ENCODE results near the gene MMP2.

Gene MMP2

DNA sequence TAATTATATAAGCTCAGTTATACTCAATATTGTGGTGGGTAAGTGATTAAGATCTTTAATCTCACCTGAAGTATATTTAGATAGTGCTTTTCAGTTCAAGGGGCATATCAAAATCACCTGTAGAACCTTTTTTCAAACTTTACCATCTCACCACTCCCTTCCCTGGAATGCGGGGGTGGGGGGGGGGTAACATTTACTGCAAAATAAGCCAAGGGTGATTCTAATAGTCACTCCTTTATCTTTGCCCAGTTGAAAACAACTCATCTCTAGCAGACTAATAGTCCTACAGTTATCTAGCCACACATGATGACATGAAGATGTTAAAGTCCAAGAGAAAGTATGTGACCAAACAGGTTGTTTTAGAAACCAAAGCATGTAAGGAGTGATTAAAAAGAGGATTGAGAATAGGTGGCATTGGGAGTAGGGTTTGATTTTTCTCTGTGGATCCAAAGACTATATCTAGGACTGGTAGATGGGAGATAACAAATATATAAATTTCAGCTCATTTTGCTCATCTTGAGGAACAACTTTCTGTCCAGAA is 51.4 kb downstream of the MMP2 start:
- Histone ChIP-seq H2BK120ac (ENCODE audit: low read depth, low read length) (no peak overlapping the region), H3K79me1 (ENCODE audit: low read length) (no peaks in the 10 kb centered on the region), H2AK5ac (ENCODE audit: low read length) (no peak overlapping the region), H3K9ac (ENCODE audit: low read length) (no peak overlapping the region), H2BK5ac (ENCODE audit: low read length) (no peak overlapping the region), H3K36me3 (ENCODE audit: control insufficient read depth, insufficient read depth, low read length) (no peaks in the 10 kb centered on the region), H3K4me3 (ENCODE audit: low read length) (no peak overlapping the region), H4K5ac (ENCODE audit: low read length) (no peak overlapping the region), H3K23ac (ENCODE audit: low read length) (no peak overlapping the region), H3K4ac (ENCODE audit: low read depth, low read length) (no peak overlapping the region), H3K27me3 (ENCODE audit: insufficient read depth, low read length, poor library complexity) (no peaks in the 10 kb centered on the region), H3K4me2 (ENCODE audit: low read length) (no peak overlapping the region), H3K4me1 (ENCODE audit: control insufficient read depth, low read depth, low read length) (no peaks in the 10 kb centered on the region), H3K27ac (ENCODE audit: low read depth, low read length) (no peak overlapping the region), H3K18ac (ENCODE audit: low read length) (no peak overlapping the region), H2BK15ac (replicated peaks; ENCODE audit: low read depth) (no peak overlapping the region), H3K79me2 (ENCODE audit: control insufficient read depth, insufficient read depth, low read length) (no peaks in the 10 kb centered on the region), H4K8ac (ENCODE audit: low read depth, low read length) (no peak overlapping the region), H3K56ac (ENCODE audit: low read length) (no peak overlapping the region)
- DNase-seq, result no peak
- WGBS (ENCODE audit: extremely low coverage, insufficient coverage, low lambda C conversion rate), result no CpG with 5 or more reads among the region's 1 CpG

DNA sequence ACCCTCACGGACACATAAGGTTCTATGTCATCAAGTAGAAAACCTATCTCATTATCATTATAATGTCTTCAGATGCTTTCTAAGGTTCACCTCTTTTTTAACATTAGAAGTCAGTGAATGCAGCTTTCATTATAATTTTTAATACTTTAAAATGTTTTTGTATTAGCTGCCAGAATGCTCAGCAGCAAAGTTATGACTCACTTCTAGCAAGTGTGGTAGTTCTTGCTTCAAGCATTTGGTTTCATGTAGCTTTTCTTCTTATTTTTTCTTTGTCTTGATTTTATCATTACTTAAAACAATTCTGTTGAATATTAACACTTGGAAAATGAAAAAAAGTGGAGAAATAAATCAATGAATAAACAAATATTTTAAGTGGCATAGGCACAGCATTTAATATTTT is 53.2 kb downstream of the MMP2 start:
- H3K79me2 ChIP-seq (ENCODE audit: control insufficient read depth, insufficient read depth, low read length), result no peaks in the 10 kb centered on the region

DNA sequence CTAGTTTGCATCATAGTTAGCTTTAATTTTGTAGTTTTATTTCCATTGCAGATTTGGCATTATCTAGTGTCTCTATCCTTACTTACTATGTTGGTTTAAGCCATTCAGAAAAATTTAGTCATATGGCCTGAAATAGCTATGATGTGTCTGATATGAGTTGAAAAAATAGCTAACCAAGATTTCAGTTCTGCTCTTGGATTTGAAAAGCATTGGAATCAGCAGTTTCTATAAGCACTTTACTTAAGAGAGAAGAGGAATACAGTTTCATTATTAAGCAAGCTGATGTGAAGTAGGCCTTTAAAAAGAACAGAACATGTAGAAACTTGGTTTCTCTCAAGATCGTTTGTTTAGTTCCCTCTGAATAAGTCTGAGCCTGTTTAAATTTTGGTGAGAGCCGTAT is 55.8 kb downstream of the MMP2 start:
- Histone ChIP-seq H2BK120ac (ENCODE audit: low read depth, low read length) (no peak overlapping the region), H2BK15ac (replicated peaks; ENCODE audit: low read depth) (no peak overlapping the region), H3K27ac (ENCODE audit: low read depth, low read length) (no peak overlapping the region), H3K56ac (ENCODE audit: low read length) (no peak overlapping the region), H3K79me1 (ENCODE audit: low read length) (no peaks in the 10 kb centered on the region), H4K8ac (ENCODE audit: low read depth, low read length) (no peak overlapping the region), H3K27me3 (ENCODE audit: insufficient read depth, low read length, poor library complexity) (no peaks in the 10 kb centered on the region), H3K9ac (ENCODE audit: low read length) (no peak overlapping the region), H3K4me3 (ENCODE audit: low read length) (no peak overlapping the region), H3K23ac (ENCODE audit: low read length) (no peak overlapping the region), H4K5ac (ENCODE audit: low read length) (no peak overlapping the region), H3K79me2 (ENCODE audit: control insufficient read depth, insufficient read depth, low read length) (no peaks in the 10 kb centered on the region), H3K4me1 (ENCODE audit: control insufficient read depth, low read depth, low read length) (no peaks in the 10 kb centered on the region), H3K36me3 (ENCODE audit: control insufficient read depth, insufficient read depth, low read length) (no peaks in the 10 kb centered on the region), H2AK5ac (ENCODE audit: low read length) (no peak overlapping the region), H3K4me2 (ENCODE audit: low read length) (no peak overlapping the region), H3K4ac (ENCODE audit: low read depth, low read length) (no peak overlapping the region), H3K18ac (ENCODE audit: low read length) (no peak overlapping the region), H2BK5ac (ENCODE audit: low read length) (no peak overlapping the region)
- WGBS (ENCODE audit: extremely low coverage, insufficient coverage, low lambda C conversion rate), result no CpG with 5 or more reads among the region's 2 CpGs
- DNase-seq, result no peak

More for the DNA sequence above, 53.2 kb downstream of the MMP2 start:
- Histone ChIP-seq H2BK5ac (ENCODE audit: low read length) (no peak overlapping the region), H2BK120ac (ENCODE audit: low read depth, low read length) (no peak overlapping the region), H3K4me2 (ENCODE audit: low read length) (no peak overlapping the region), H3K9ac (ENCODE audit: low read length) (no peak overlapping the region), H3K36me3 (ENCODE audit: control insufficient read depth, insufficient read depth, low read length) (no peaks in the 10 kb centered on the region), H3K4me1 (ENCODE audit: control insufficient read depth, low read depth, low read length) (no peaks in the 10 kb centered on the region), H3K23ac (ENCODE audit: low read length) (no peak overlapping the region), H3K79me1 (ENCODE audit: low read length) (no peaks in the 10 kb centered on the region), H2BK15ac (replicated peaks; ENCODE audit: low read depth) (no peak overlapping the region), H3K4me3 (ENCODE audit: low read length) (no peak overlapping the region), H4K5ac (ENCODE audit: low read length) (no peak overlapping the region), H3K4ac (ENCODE audit: low read depth, low read length) (no peak overlapping the region), H4K8ac (ENCODE audit: low read depth, low read length) (no peak overlapping the region), H3K18ac (ENCODE audit: low read length) (no peak overlapping the region), H2AK5ac (ENCODE audit: low read length) (no peak overlapping the region), H3K27me3 (ENCODE audit: insufficient read depth, low read length, poor library complexity) (no peaks in the 10 kb centered on the region), H3K56ac (ENCODE audit: low read length) (no peak overlapping the region), H3K27ac (ENCODE audit: low read depth, low read length) (no peak overlapping the region)
- WGBS (ENCODE audit: extremely low coverage, insufficient coverage, low lambda C conversion rate), result no CpG with 5 or more reads among the region's 1 CpG
- DNase-seq, result no peak

DNA sequence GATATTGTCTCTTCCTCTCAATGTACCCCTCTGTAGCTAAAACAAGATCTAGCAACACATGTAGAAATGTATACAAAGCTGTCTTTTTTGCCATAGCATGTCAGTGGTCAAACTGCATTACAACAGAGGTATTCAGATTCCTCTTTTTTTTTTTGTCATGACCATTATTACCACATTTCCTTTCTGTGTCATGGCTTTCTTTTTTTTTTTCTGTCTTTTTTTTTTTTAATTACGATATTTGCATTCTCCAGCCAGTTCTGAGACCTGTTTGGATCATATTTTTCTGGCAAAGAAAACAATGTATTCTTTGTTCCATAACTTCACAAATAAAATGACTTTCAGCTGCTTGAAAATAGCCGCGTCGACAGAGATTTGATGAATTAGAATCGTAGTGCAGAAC is 60.1 kb downstream of the MMP2 start:
- H2BK15ac ChIP-seq (replicated peaks; ENCODE audit: low read depth), result no peak overlapping the region
- no peaks in the 10 kb centered on the region for H3K27me3 ChIP-seq (ENCODE audit: insufficient read depth, low read length, poor library complexity)
- H3K79me1 ChIP-seq (ENCODE audit: low read length), result no peaks in the 10 kb centered on the region
- no peak overlapping the region for H2BK5ac ChIP-seq (ENCODE audit: low read length)
- H3K79me2 ChIP-seq (ENCODE audit: control insufficient read depth, insufficient read depth, low read length), result no peaks in the 10 kb centered on the region
- H2BK120ac ChIP-seq (ENCODE audit: low read depth, low read length), result no peak overlapping the region
- H3K9ac ChIP-seq (ENCODE audit: low read length), result no peak overlapping the region
- no peak overlapping the region for H4K8ac ChIP-seq (ENCODE audit: low read depth, low read length)
- H3K18ac ChIP-seq (ENCODE audit: low read length), result no peak overlapping the region
- DNase-seq, result no peak
- no peak overlapping the region for H4K5ac ChIP-seq (ENCODE audit: low read length)
- H3K4me1 ChIP-seq (ENCODE audit: control insufficient read depth, low read depth, low read length), result no peaks in the 10 kb centered on the region
- H2AK5ac ChIP-seq (ENCODE audit: low read length), result no peak overlapping the region
- WGBS (ENCODE audit: extremely low coverage, insufficient coverage, low lambda C conversion rate), result no CpG with 5 or more reads among the region's 5 CpGs
- H3K4me3 ChIP-seq (ENCODE audit: low read length), result no peak overlapping the region
- H3K4me2 ChIP-seq (ENCODE audit: low read length), result no peak overlapping the region
- no peak overlapping the region for H3K27ac ChIP-seq (ENCODE audit: low read depth, low read length)
- H3K23ac ChIP-seq (ENCODE audit: low read length), result no peak overlapping the region
- no peak overlapping the region for H3K4ac ChIP-seq (ENCODE audit: low read depth, low read length)
- H3K36me3 ChIP-seq (ENCODE audit: control insufficient read depth, insufficient read depth, low read length), result no peaks in the 10 kb centered on the region
- H3K56ac ChIP-seq (ENCODE audit: low read length), result no peak overlapping the region

DNA sequence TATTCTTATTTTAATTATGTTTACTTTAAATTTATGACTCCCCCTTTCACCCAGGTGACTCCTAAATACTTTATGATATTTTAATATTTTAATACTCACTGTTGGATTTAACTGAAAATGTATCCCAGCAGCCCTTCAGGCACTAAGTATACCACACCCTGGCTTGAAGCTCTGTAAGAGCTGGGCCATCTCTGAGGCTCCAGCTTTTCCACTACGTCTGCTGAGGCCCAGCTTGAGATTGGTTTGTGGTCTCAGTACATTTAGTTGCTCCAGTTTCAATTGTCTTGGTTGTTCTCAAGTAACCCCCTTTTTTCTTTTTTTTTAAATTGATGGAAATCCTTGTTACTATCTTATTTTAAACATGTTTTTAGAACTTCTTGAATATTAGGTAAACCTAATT is 60.5 kb downstream of the MMP2 start:
- no peaks in the 10 kb centered on the region for H3K36me3 ChIP-seq (ENCODE audit: control insufficient read depth, insufficient read depth, low read length)
- H2BK120ac ChIP-seq (ENCODE audit: low read depth, low read length), result no peak overlapping the region
- H3K56ac ChIP-seq (ENCODE audit: low read length), result no peak overlapping the region
- H2BK15ac ChIP-seq (replicated peaks; ENCODE audit: low read depth), result no peak overlapping the region
- H3K4me3 ChIP-seq (ENCODE audit: low read length), result no peak overlapping the region
- H3K27ac ChIP-seq (ENCODE audit: low read depth, low read length), result no peak overlapping the region
- H3K79me1 ChIP-seq (ENCODE audit: low read length), result no peaks in the 10 kb centered on the region
- H3K4me1 ChIP-seq (ENCODE audit: control insufficient read depth, low read depth, low read length), result no peaks in the 10 kb centered on the region
- no peak overlapping the region for H4K5ac ChIP-seq (ENCODE audit: low read length)
- no peaks in the 10 kb centered on the region for H3K27me3 ChIP-seq (ENCODE audit: insufficient read depth, low read length, poor library complexity)
- no peak overlapping the region for H3K4me2 ChIP-seq (ENCODE audit: low read length)
- H3K9ac ChIP-seq (ENCODE audit: low read length), result no peak overlapping the region
- no peak overlapping the region for H4K8ac ChIP-seq (ENCODE audit: low read depth, low read length)
- no peak overlapping the region for H2AK5ac ChIP-seq (ENCODE audit: low read length)
- H3K23ac ChIP-seq (ENCODE audit: low read length), result no peak overlapping the region
- DNase-seq, result no peak
- no CpG with 5 or more reads among the region's 1 CpG for WGBS (ENCODE audit: extremely low coverage, insufficient coverage, low lambda C conversion rate)
- no peak overlapping the region for H3K18ac ChIP-seq (ENCODE audit: low read length)
- H3K79me2 ChIP-seq (ENCODE audit: control insufficient read depth, insufficient read depth, low read length), result no peaks in the 10 kb centered on the region
- no peak overlapping the region for H3K4ac ChIP-seq (ENCODE audit: low read depth, low read length)
- no peak overlapping the region for H2BK5ac ChIP-seq (ENCODE audit: low read length)

DNA sequence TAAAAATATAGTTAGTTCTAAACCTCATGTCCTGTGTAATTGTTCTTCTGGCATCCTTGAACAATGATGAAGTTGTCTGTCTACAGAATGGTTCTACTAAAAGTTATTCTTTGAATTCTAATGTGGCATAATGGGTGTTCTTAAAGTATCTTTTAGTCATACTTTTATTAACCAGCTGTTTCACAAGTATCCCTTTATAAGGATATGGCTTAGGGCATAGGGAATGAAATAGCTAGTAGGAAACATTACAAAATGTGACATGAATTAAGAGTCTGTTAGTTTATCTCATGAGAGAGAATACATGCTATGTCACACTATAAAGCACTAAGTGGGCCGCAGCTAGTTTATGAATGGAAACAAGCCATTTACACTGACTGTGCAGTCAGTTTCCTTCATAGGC is 61.2 kb downstream of the MMP2 start:
- no peak overlapping the region for H2AK5ac ChIP-seq (ENCODE audit: low read length)
- no peak overlapping the region for H3K56ac ChIP-seq (ENCODE audit: low read length)
- H3K4me1 ChIP-seq (ENCODE audit: control insufficient read depth, low read depth, low read length), result no peaks in the 10 kb centered on the region
- H4K8ac ChIP-seq (ENCODE audit: low read depth, low read length), result no peak overlapping the region
- no peak overlapping the region for H3K4ac ChIP-seq (ENCODE audit: low read depth, low read length)
- no peak overlapping the region for H3K4me2 ChIP-seq (ENCODE audit: low read length)
- H3K9ac ChIP-seq (ENCODE audit: low read length), result no peak overlapping the region
- H2BK15ac ChIP-seq (replicated peaks; ENCODE audit: low read depth), result no peak overlapping the region
- no peak overlapping the region for H3K18ac ChIP-seq (ENCODE audit: low read length)
- H3K79me1 ChIP-seq (ENCODE audit: low read length), result no peaks in the 10 kb centered on the region
- no peak overlapping the region for H3K27ac ChIP-seq (ENCODE audit: low read depth, low read length)
- no peak overlapping the region for H2BK120ac ChIP-seq (ENCODE audit: low read depth, low read length)
- no peaks in the 10 kb centered on the region for H3K27me3 ChIP-seq (ENCODE audit: insufficient read depth, low read length, poor library complexity)
- H2BK5ac ChIP-seq (ENCODE audit: low read length), result no peak overlapping the region
- no CpG with 5 or more reads among the region's 1 CpG for WGBS (ENCODE audit: extremely low coverage, insufficient coverage, low lambda C conversion rate)
- no peaks in the 10 kb centered on the region for H3K36me3 ChIP-seq (ENCODE audit: control insufficient read depth, insufficient read depth, low read length)
- no peak overlapping the region for H4K5ac ChIP-seq (ENCODE audit: low read length)
- H3K23ac ChIP-seq (ENCODE audit: low read length), result no peak overlapping the region
- H3K4me3 ChIP-seq (ENCODE audit: low read length), result no peak overlapping the region
- no peak for DNase-seq
- no peaks in the 10 kb centered on the region for H3K79me2 ChIP-seq (ENCODE audit: control insufficient read depth, insufficient read depth, low read length)

All from mesendoderm (in vitro differentiated cells).